Inferior parietal cortex (tissue), 1 donor: ENCODE results near the gene SYNGR2.

ENCODE experiments used
- DNase-seq: peaks from one replicate; pipeline ENCODE4 v3.0.0-alpha.2; 2016; ENCODE audit errors: extremely low spot score

Gene SYNGR2

GRCh38 chr17:78168242-78168902 is at the start of gene SYNGR2:
TSS of gene SYNGR2 (plus strand) at chr17:78168581. CDS start at chr17:78168617, 36 bp downstream.
- DNase-seq, result peak; percentile 77

GRCh38 chr17:78118801-78119241 is 49.6 kb upstream of the SYNGR2 start:
- no peak for DNase-seq

GRCh38 chr17:78120537-78120936 is 47.8 kb upstream of the SYNGR2 start:
- DNase-seq, result no peak

- no peak for DNase-seq
Observed at GRCh38 chr17:78120971-78121800, 47.2 kb upstream of the SYNGR2 start.

- DNase-seq, result no peak
Observed at GRCh38 chr17:78121801-78122215, 46.6 kb upstream of the SYNGR2 start.

- no peak for DNase-seq
Observed at GRCh38 chr17:78122216-78122930, 46.0 kb upstream of the SYNGR2 start.

- no peak for DNase-seq
Observed at GRCh38 chr17:78122931-78123249, 45.5 kb upstream of the SYNGR2 start.

GRCh38 chr17:78123258-78123929 is 45.0 kb upstream of the SYNGR2 start:
- DNase-seq, result no peak

- DNase-seq, result no peak
Observed at GRCh38 chr17:78124081-78124835, 44.1 kb upstream of the SYNGR2 start.

GRCh38 chr17:78124836-78125137 is 43.6 kb upstream of the SYNGR2 start:
- no peak for DNase-seq

- DNase-seq, result no peak
Observed at GRCh38 chr17:78125138-78125913, 43.1 kb upstream of the SYNGR2 start.

- no peak for DNase-seq
Observed at GRCh38 chr17:78125976-78126894, 42.1 kb upstream of the SYNGR2 start.

GRCh38 chr17:78126895-78127238 is 41.5 kb upstream of the SYNGR2 start:
- no peak for DNase-seq

- peak; percentile 75 for DNase-seq
Observed at GRCh38 chr17:78127239-78127887, 41.0 kb upstream of the SYNGR2 start.

- DNase-seq, result no peak
Observed at GRCh38 chr17:78127888-78128550, 40.4 kb upstream of the SYNGR2 start.

- no peak for DNase-seq
Observed at GRCh38 chr17:78128551-78129350, 39.6 kb upstream of the SYNGR2 start, which contains the start of gene TMC6. TSS of gene TMC6 (minus strand) at chr17:78128755. CDS start at chr17:78126832, 1,923 bp downstream.

GRCh38 chr17:78129351-78130089 is 38.9 kb upstream of the SYNGR2 start:
- no peak for DNase-seq
